Loucy (cell line): Measurements from ENCODE around the gene VPS37B.
A peak's percentile ranks its signal among the peaks of the same experiment; 100 is the strongest.

Experiments used
- H2AFZ ChIP-seq: fragments of 200-600 bp; sonication (generic); 2 replicates; pipeline ENCODE4 v1.6.0; 2016; ENCODE audit warnings: antibody characterized with exemption, mild to moderate bottlenecking, low read length, moderate library complexity
- H3F3A ChIP-seq: fragments of 200-600 bp; 2 replicates; pipeline ENCODE4 v1.6.0; 2016; ENCODE audit warnings: antibody characterized with exemption, low read depth, mild to moderate bottlenecking
- H3K27me3 ChIP-seq: fragments of 200-600 bp; sonication (generic); 2 replicates; pipeline ENCODE4 v1.6.1; 2014; ENCODE audit warnings: low read length, mild to moderate bottlenecking; ENCODE audit not compliant: insufficient read depth, poor library complexity, severe bottlenecking
- H3K36me3 ChIP-seq: fragments of 200-600 bp; sonication (generic); 2 replicates; pipeline ENCODE4 v1.6.1; 2016; ENCODE audit warnings: low read length; ENCODE audit not compliant: insufficient read depth
- H3K4me1 ChIP-seq: fragments of 200-600 bp; sonication (generic); 2 replicates; pipeline ENCODE4 v1.5.1; 2014; ENCODE audit warnings: low read length, mild to moderate bottlenecking; ENCODE audit not compliant: insufficient read depth, poor library complexity, severe bottlenecking
- H3K4me2 ChIP-seq: fragments of 200-600 bp; sonication (generic); 2 replicates; pipeline ENCODE4 v1.6.0; 2014; ENCODE audit warnings: antibody characterized with exemption, low read length, low read depth, mild to moderate bottlenecking; ENCODE audit not compliant: poor library complexity, severe bottlenecking
- H3K4me3 ChIP-seq: fragments of 200-600 bp; sonication (generic); 2 replicates; pipeline ENCODE4 v1.5.1; 2014; ENCODE audit warnings: low read length, mild to moderate bottlenecking, mixed read lengths; ENCODE audit not compliant: poor library complexity, severe bottlenecking
- H3K79me2 ChIP-seq: fragments of 200-600 bp; sonication (generic); 2 replicates; pipeline ENCODE4 v1.6.1; 2014; ENCODE audit warnings: low read length; ENCODE audit not compliant: insufficient read depth
- H3K9ac ChIP-seq: fragments of 200-600 bp; sonication (generic); 2 replicates; pipeline ENCODE4 v1.6.0; 2014; ENCODE audit warnings: mild to moderate bottlenecking, low read depth, low read length, moderate library complexity; ENCODE audit not compliant: poor library complexity, severe bottlenecking
- H3K9me2 ChIP-seq: fragments of 200-600 bp; sonication (generic); replicated peaks from 2 replicates; pipeline ENCODE4 v1.6.1; 2016; ENCODE audit warnings: low read depth, low read length, mixed read lengths
- H3K9me3 ChIP-seq: fragments of 200-600 bp; sonication (generic); 2 replicates; pipeline ENCODE4 v1.6.1; 2014; ENCODE audit warnings: mild to moderate bottlenecking, antibody characterized with exemption, low read length, low read depth; ENCODE audit not compliant: insufficient read depth
- H4K20me1 ChIP-seq: fragments of 200-600 bp; sonication (generic); 2 replicates; pipeline ENCODE4 v1.6.0; 2014; ENCODE audit warnings: antibody characterized with exemption, low read length, mild to moderate bottlenecking; ENCODE audit not compliant: insufficient read depth, poor library complexity, severe bottlenecking
- EZH2phosphoT487 ChIP-seq: fragments of 200-600 bp; IDR thresholded peaks from 2 replicates; pipeline ENCODE4 v1.6.1; 2018; ENCODE audit warnings: antibody characterized with exemption, mild to moderate bottlenecking, moderate library complexity, borderline replicate concordance
- TF ChIP-seq, protein P1 (sequence below): fragments of 200-600 bp; sonication (generic); conservative IDR thresholded peaks from 2 replicates; pipeline ENCODE4 v1.5.1; 2014; ENCODE audit warnings: mild to moderate bottlenecking, antibody characterized with exemption, low read length

The VPS37B gene

DNA sequence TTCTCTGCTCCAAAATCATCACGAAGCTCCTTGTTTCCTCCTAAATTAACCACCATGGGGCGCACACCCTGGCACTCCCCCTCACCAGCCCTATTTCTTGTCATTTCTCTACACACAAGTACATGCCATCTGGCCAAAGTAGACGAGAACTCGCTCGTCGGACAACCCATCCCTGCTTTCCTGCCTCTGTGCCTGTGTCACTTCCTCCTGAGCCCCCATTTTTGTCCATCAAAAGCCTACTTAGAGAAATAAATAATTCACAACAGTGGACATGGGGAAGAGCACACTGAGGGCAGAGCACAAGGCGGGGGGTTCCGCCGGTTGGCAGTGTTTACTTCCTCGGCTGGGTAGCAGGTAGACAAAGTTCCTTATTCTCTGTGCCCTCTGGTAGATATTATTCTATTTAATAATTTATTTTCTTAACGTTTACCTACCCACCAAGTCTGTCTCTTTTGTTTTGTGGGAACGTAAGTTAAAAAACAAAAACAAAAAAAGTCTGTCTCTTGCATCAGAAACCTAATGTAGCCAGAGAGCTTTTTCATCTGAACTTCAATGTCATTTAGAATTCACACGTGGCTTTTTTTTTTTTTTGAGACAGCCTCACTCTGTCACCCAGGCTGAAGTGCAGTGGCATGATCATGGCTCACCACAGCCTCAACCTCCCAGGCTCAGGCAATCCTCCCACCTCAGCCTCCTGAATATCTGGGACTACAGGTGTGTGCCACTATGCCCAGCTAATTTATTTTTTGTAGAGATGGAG is 6.0 kb downstream of the VPS37B start:
- TF ChIP-seq, protein P1, sequence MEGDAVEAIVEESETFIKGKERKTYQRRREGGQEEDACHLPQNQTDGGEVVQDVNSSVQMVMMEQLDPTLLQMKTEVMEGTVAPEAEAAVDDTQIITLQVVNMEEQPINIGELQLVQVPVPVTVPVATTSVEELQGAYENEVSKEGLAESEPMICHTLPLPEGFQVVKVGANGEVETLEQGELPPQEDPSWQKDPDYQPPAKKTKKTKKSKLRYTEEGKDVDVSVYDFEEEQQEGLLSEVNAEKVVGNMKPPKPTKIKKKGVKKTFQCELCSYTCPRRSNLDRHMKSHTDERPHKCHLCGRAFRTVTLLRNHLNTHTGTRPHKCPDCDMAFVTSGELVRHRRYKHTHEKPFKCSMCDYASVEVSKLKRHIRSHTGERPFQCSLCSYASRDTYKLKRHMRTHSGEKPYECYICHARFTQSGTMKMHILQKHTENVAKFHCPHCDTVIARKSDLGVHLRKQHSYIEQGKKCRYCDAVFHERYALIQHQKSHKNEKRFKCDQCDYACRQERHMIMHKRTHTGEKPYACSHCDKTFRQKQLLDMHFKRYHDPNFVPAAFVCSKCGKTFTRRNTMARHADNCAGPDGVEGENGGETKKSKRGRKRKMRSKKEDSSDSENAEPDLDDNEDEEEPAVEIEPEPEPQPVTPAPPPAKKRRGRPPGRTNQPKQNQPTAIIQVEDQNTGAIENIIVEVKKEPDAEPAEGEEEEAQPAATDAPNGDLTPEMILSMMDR: no peak
- TF ChIP-seq EZH2phosphoT487: no peak
- Histone ChIP-seq H2AFZ (no peak overlapping the region), H3K36me3 (no peaks in the 10 kb centered on the region), H3K27me3 (no peaks in the 10 kb centered on the region), H4K20me1 (peaks cover 62% of the 10 kb centered on the region), H3K79me2 (peaks cover 98% of the 10 kb centered on the region), H3K4me3 (no peak overlapping the region), H3K9me2 (no peaks in the 10 kb centered on the region), H3K4me1 (peaks cover 68% of the 10 kb centered on the region), H3K9me3 (no peaks in the 10 kb centered on the region), H3K4me2 (peak overlapping the region; percentile 94), H3F3A (no peaks in the 10 kb centered on the region), H3K9ac (no peak overlapping the region)

DNA sequence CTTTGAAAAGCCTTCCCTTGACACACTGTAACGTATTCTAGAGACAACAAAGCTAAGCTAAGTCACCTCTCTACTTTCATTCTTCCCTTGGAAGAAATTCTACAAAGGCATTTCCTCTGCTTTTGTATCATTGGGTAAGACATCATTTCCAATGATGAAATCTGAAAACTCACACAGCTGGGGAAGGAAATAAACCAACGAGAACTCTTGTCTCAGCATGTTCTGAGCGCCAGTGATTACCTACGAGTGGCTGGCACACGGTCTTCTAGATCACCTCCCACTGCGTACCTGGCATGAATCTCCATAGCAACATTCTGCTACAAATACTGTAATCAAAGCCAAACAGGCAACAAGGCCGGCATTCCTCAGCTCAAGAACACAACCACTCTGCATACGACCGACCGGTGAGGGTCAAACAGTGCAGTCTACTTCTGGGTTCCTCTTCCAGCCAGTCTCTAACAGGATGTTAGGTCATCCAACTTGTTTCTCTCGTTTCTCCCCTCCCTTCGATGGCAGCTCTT is 7.6 kb downstream of the VPS37B start:
- peaks cover 70% of the 10 kb centered on the region for H3K4me1 ChIP-seq
- no peaks in the 10 kb centered on the region for H3K27me3 ChIP-seq
- peaks cover 98% of the 10 kb centered on the region for H3K79me2 ChIP-seq
- peak overlapping the region; percentile 67 for H3K4me2 ChIP-seq
- peak overlapping the region; percentile 45 for H3K9ac ChIP-seq
- no peaks in the 10 kb centered on the region for H3K9me3 ChIP-seq
- H3K36me3 ChIP-seq: no peaks in the 10 kb centered on the region
- peaks cover 73% of the 10 kb centered on the region for H4K20me1 ChIP-seq
- H3F3A ChIP-seq: no peaks in the 10 kb centered on the region
- TF ChIP-seq EZH2phosphoT487: no peak
- TF ChIP-seq, protein P1: no peak
- H2AFZ ChIP-seq: no peak overlapping the region
- peak overlapping the region; percentile 37 for H3K4me3 ChIP-seq
- no peaks in the 10 kb centered on the region for H3K9me2 ChIP-seq

DNA sequence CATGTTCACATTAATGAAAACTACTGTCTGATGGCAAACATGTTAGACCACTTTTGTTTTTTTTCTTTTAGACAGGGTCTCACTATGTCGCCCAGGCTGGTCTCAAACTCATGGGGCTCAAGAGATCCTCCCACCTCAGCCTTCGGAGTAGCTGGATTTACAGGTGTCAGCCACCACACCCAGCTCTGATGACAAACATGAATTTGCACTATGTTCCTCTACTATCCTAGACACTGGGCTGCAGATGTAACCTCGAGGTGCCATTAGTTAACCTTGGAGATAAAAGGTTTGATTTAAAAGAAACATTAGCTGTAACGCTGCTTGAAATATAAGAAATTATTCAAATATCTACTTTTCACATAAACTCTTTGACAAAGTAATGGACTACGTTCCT is 8.1 kb downstream of the VPS37B start:
- H3K27me3 ChIP-seq: no peaks in the 10 kb centered on the region
- peaks cover 75% of the 10 kb centered on the region for H3K4me1 ChIP-seq
- H3K9me3 ChIP-seq: no peaks in the 10 kb centered on the region
- H3K9me2 ChIP-seq: no peaks in the 10 kb centered on the region
- peaks cover 69% of the 10 kb centered on the region for H4K20me1 ChIP-seq
- no peak for TF ChIP-seq EZH2phosphoT487
- TF ChIP-seq, protein P1: no peak
- peak overlapping the region; percentile 67 for H3K4me2 ChIP-seq
- no peaks in the 10 kb centered on the region for H3K36me3 ChIP-seq
- no peaks in the 10 kb centered on the region for H3F3A ChIP-seq
- H2AFZ ChIP-seq: no peak overlapping the region
- peak overlapping the region; percentile 45 for H3K9ac ChIP-seq
- H3K4me3 ChIP-seq: peak overlapping the region; percentile 37
- peaks cover 98% of the 10 kb centered on the region for H3K79me2 ChIP-seq
